GM12878 (cell line): ENCODE measurements around the gene TLE2. TPM values are rescaled to one million over a fixed set of nuclear protein-coding genes. Genes with fewer than 3 reads are reported as not detected.

Experiments used
- ATAC-seq: fragments of 200-7000 bp; cut with Tn5 transposase; 3 replicates; pipeline ENCODE4 v1.9.1; 2020; ENCODE audit warnings: mild to moderate bottlenecking, moderate library complexity
- BruUV-seq: library from RNA; stranded (reverse); fragments of 400-500 nt; replicated peaks from 2 replicates; lab custom pipeline; 2021; lab: Mats Ljungman, UMichigan
- CTCF ChIA-PET: fragments of 300-600 bp; sonication (Branson Sonifier 250); formaldehyde crosslinking; extraction: SDS; loops from one replicate; lab custom pipeline; 2021; ENCODE audit warnings: inconsistent platforms; lab: Yijun Ruan, JAX
- POLR2A ChIA-PET: fragments of 350-600 bp; formaldehyde crosslinking; extraction: SDS; loops from one replicate; lab custom pipeline; 2021; ENCODE audit warnings: inconsistent platforms; lab: Charles Lee
- RAD21 ChIA-PET: fragments of 300-600 bp; sonication (Branson Sonifier 250); formaldehyde crosslinking; loops from one replicate; lab custom pipeline; 2023; ENCODE audit warnings: antibody characterized with exemption; ENCODE audit not compliant: unreplicated experiment; lab: Charles Lee
- SMC1A ChIA-PET: fragments of 300-600 bp; sonication (Branson Sonifier 250); formaldehyde crosslinking; loops from one replicate; lab custom pipeline; 2023; ENCODE audit not compliant: unreplicated experiment, uncharacterized antibody; lab: Charles Lee
- DNase-seq: peaks from one replicate; pipeline ENCODE4 v3.0.0-alpha.2; 2011; ENCODE audit warnings: low read depth, low spot score
- FAIRE-seq: peaks from 3 replicates; lab custom pipeline; 2011; peaks lifted over from hg19 to GRCh38; lab: Jason Lieb, UNC
- H2AFZ ChIP-seq: 2 replicates; pipeline ENCODE4 v1.6.0; 2011; ENCODE audit warnings: low read depth, low read length, control low read depth; ENCODE audit not compliant: control insufficient read depth
- H3K27ac ChIP-seq: 2 replicates; pipeline ENCODE4 v1.5.1; 2011; ENCODE audit warnings: control low read depth; ENCODE audit not compliant: control insufficient read depth, insufficient read depth
- H3K27me3 ChIP-seq, 2 experiments: replicated peaks in 1 of 2; 2 replicates each; pipeline versions ENCODE4 v1.6.0 to v1.6.1; 2011; ENCODE audit warnings: low read length in 1 of 2; ENCODE audit not compliant: control insufficient read depth in 2 of 2, insufficient read depth in 2 of 2
- H3K36me3 ChIP-seq, 2 experiments: 2 replicates each; pipeline ENCODE4 v1.5.1; 2011; ENCODE audit warnings: low read length in 1 of 2; ENCODE audit not compliant: control insufficient read depth in 2 of 2, insufficient read depth in 2 of 2
- H3K4me1 ChIP-seq: 2 replicates; pipeline ENCODE4 v1.6.1; 2011; ENCODE audit warnings: mild to moderate bottlenecking, low read length, moderate library complexity, mixed read lengths; ENCODE audit not compliant: control insufficient read depth, insufficient read depth
- H3K4me2 ChIP-seq: 2 replicates; pipeline ENCODE4 v1.6.0; 2011; ENCODE audit warnings: control low read depth; ENCODE audit not compliant: control insufficient read depth, insufficient read depth
- H3K4me3 ChIP-seq: fragments of 200-600 bp; sonication (generic); 2 replicates; pipeline ENCODE4 v1.5.1; 2016
- H3K79me2 ChIP-seq: 2 replicates; pipeline ENCODE4 v1.6.0; 2011; ENCODE audit warnings: low read length; ENCODE audit not compliant: control insufficient read depth, insufficient read depth
- H3K9ac ChIP-seq: 2 replicates; pipeline ENCODE4 v1.8.0; 2011; ENCODE audit warnings: low read length, control low read depth, mixed read lengths; ENCODE audit not compliant: control insufficient read depth, insufficient read depth
- H3K9me3 ChIP-seq: replicated peaks from 3 replicates; pipeline ENCODE4 v1.5.1; 2011; ENCODE audit warnings: mild to moderate bottlenecking, low read length; ENCODE audit not compliant: control insufficient read depth, insufficient read depth
- H4K20me1 ChIP-seq: 2 replicates; pipeline ENCODE4 v1.6.0; 2011; ENCODE audit not compliant: control insufficient read depth, insufficient read depth
- CREB1 ChIP-seq: IDR thresholded peaks from 2 replicates; pipeline ENCODE4 v1.6.1; 2012; ENCODE audit warnings: low read depth, mild to moderate bottlenecking, inconsistent platforms
- CREM ChIP-seq: IDR thresholded peaks from 2 replicates; pipeline ENCODE4 v1.6.1; 2014; ENCODE audit warnings: antibody characterized with exemption, low read depth
- MYB ChIP-seq: fragments of 150-350 bp; IDR thresholded peaks from 2 replicates; pipeline ENCODE4 v1.6.1; 2014; ENCODE audit warnings: mild to moderate bottlenecking, low read depth, low read length, borderline replicate concordance
- PAX8 ChIP-seq: fragments of 450-650 bp; IDR thresholded peaks from 2 replicates; pipeline ENCODE4 v1.6.1; 2017; ENCODE audit warnings: mild to moderate bottlenecking, moderate library complexity
- RFX5 ChIP-seq: IDR thresholded peaks from 2 replicates; pipeline ENCODE4 v1.6.1; 2011; ENCODE audit warnings: low read depth, low read length, improper control_type of control experiment
- WGBS: methylation state at CpG from one replicate; pipeline ENCODE4 v1.1.6; 2016; ENCODE audit warnings: low lambda C conversion rate; ENCODE audit not compliant: insufficient replicate concordance, insufficient coverage; ENCODE audit errors: missing lambda C conversion rate; 5-methylcytosine and 5-hydroxymethylcytosine counted together
- in situ Hi-C: fragments of 300-500 bp; cut with MboI; formaldehyde crosslinking; loops from 9 replicates; pipeline ENCODE4 v1.14.3; 2018; ENCODE audit warnings: mixed read lengths
- intact Hi-C: fragments of 100-400 bp; cut with micrococcal nuclease; formaldehyde crosslinking; loops from one replicate; pipeline ENCODE4 v1.14.2; 2022; ENCODE audit not compliant: unreplicated experiment
- polyA plus RNA-seq, 11 experiments: library from polyadenylated mRNA; depleted of rRNA in 4 of 11; unstranded in 6 of 11; stranded (reverse) in 5 of 11; fragments of >200 nt; fragmentation: Nextera tagmentation in 4 of 11; fragmentation: Illumina TruSeq in 1 of 11; extraction: Ambion mirVana in 4 of 11; extraction: Trizol in 1 of 11; gene quantifications; 1 replicate in 1 of 11; 2 replicates in 10 of 11; pipeline versions ENCODE4 v1.2.1 to v1.2.3, GENCODE V29; 2011 to 2016; ENCODE audit warnings: inconsistent platforms in 2 of 11, missing spikeins in 2 of 11, low read depth in 1 of 11
- total RNA-seq, 4 experiments: library from RNA; depleted of rRNA in 3 of 4; stranded (reverse); fragments of >200 nt in 3 of 4; fragmentation: Illumina TruSeq in 1 of 4; extraction: Trizol in 1 of 4; gene quantifications; 2 replicates each; pipeline versions ENCODE4 v1.2.1 to v1.2.3, GENCODE V29; 2013 to 2021
- TF ChIP-seq, protein P1 (sequence below): IDR thresholded peaks from 2 replicates; pipeline ENCODE4 v1.6.1; 2011; ENCODE audit warnings: borderline replicate concordance, low read depth, mild to moderate bottlenecking, moderate library complexity, mixed read lengths, low read length; ENCODE audit not compliant: insufficient read depth; ENCODE audit errors: extremely low read length
- TF ChIP-seq, protein P2 (sequence below): fragments of 450-650 bp; IDR thresholded peaks from 2 replicates; pipeline ENCODE4 v1.6.1; 2017; ENCODE audit warnings: antibody characterized with exemption, mild to moderate bottlenecking, moderate library complexity
- TF ChIP-seq, protein P3 (sequence below): fragments of 450-650 bp; IDR thresholded peaks from 2 replicates; pipeline ENCODE4 v1.6.1; 2017; ENCODE audit warnings: mild to moderate bottlenecking, moderate library complexity

Gene TLE2
- total and polyA plus RNA-seq, 10 of the 15 experiments (the other 5 are each of a cell fraction or from before 2014, with no cell fraction given), result 0.05 to 0.21 (median 0.11) TPM; not detected in 5

DNA sequence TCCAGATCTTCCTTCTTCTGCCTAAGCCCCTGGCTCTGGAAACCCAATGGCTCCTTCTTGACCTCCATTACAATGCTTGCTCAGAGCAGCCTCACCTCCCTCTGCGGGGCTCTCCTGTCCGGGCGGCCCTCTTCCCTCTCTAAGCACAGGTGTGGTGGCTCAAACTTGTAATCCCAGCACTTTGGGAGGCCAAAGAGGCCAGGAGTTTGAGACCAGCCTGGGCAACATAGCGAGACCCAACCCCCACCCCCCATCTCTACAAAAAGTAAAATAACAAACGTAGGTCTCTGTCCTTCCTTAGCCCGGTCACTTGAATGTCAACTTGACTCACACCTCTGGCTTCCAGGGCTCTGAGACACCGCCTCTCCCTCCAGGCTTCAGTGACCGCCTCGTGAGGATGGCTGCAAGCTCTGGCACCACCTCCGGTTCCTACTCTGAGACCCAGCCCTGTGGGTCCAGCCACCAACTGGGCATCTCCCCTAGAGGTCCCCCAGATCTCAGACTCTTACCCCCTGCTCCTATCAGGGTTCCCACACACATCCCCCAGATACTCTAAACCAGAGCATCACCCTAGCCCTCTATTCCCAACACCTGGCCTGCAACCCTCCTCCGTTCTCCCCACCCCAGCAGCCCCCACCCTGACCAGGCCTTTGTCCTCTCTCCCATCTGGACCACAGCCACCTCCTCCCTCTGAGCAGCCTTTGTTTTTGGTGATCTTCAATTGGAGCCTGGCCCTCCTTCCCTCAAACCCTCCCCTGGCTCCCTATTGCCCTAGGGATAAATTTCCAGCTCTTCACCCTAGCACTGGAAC lies 4.7 kb upstream of the TLE2 start:
- ChIA-PET RAD21 (no interaction called here), CTCF (no interaction called here), SMC1A (interaction anchor here (1.1 kb wide), 1 partner anchor 29 kb away, joined by 3 read pairs; no protein-coding TSS in a partner anchor), POLR2A (no interaction called here)
- no peak overlapping the region for H3K4me3 ChIP-seq
- no peak overlapping the region for H3K27ac ChIP-seq
- no peaks in the 10 kb centered on the region for H3K36me3 ChIP-seq
- FAIRE-seq (no peak), DNase-seq (no peak), ATAC-seq (no peak)
- peaks cover 4 to 6% of the 10 kb centered on the region in 2 experiments for H3K27me3 ChIP-seq
- TF ChIP-seq CREB1 (no peak), MYB (no peak), PAX8 (no peak), RFX5 (no peak), CREM (no peak)
- TF ChIP-seq, protein P1, sequence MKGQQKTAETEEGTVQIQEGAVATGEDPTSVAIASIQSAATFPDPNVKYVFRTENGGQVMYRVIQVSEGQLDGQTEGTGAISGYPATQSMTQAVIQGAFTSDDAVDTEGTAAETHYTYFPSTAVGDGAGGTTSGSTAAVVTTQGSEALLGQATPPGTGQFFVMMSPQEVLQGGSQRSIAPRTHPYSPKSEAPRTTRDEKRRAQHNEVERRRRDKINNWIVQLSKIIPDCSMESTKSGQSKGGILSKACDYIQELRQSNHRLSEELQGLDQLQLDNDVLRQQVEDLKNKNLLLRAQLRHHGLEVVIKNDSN, result no peak
- TF ChIP-seq, protein P2, sequence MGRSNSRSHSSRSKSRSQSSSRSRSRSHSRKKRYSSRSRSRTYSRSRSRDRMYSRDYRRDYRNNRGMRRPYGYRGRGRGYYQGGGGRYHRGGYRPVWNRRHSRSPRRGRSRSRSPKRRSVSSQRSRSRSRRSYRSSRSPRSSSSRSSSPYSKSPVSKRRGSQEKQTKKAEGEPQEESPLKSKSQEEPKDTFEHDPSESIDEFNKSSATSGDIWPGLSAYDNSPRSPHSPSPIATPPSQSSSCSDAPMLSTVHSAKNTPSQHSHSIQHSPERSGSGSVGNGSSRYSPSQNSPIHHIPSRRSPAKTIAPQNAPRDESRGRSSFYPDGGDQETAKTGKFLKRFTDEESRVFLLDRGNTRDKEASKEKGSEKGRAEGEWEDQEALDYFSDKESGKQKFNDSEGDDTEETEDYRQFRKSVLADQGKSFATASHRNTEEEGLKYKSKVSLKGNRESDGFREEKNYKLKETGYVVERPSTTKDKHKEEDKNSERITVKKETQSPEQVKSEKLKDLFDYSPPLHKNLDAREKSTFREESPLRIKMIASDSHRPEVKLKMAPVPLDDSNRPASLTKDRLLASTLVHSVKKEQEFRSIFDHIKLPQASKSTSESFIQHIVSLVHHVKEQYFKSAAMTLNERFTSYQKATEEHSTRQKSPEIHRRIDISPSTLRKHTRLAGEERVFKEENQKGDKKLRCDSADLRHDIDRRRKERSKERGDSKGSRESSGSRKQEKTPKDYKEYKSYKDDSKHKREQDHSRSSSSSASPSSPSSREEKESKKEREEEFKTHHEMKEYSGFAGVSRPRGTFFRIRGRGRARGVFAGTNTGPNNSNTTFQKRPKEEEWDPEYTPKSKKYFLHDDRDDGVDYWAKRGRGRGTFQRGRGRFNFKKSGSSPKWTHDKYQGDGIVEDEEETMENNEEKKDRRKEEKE, result no peak
- TF ChIP-seq, protein P3, sequence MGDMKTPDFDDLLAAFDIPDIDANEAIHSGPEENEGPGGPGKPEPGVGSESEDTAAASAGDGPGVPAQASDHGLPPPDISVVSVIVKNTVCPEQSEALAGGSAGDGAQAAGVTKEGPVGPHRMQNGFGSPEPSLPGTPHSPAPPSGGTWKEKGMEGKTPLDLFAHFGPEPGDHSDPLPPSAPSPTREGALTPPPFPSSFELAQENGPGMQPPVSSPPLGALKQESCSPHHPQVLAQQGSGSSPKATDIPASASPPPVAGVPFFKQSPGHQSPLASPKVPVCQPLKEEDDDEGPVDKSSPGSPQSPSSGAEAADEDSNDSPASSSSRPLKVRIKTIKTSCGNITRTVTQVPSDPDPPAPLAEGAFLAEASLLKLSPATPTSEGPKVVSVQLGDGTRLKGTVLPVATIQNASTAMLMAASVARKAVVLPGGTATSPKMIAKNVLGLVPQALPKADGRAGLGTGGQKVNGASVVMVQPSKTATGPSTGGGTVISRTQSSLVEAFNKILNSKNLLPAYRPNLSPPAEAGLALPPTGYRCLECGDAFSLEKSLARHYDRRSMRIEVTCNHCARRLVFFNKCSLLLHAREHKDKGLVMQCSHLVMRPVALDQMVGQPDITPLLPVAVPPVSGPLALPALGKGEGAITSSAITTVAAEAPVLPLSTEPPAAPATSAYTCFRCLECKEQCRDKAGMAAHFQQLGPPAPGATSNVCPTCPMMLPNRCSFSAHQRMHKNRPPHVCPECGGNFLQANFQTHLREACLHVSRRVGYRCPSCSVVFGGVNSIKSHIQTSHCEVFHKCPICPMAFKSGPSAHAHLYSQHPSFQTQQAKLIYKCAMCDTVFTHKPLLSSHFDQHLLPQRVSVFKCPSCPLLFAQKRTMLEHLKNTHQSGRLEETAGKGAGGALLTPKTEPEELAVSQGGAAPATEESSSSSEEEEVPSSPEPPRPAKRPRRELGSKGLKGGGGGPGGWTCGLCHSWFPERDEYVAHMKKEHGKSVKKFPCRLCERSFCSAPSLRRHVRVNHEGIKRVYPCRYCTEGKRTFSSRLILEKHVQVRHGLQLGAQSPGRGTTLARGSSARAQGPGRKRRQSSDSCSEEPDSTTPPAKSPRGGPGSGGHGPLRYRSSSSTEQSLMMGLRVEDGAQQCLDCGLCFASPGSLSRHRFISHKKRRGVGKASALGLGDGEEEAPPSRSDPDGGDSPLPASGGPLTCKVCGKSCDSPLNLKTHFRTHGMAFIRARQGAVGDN, result no peak
- intact Hi-C loops (no loop called here), in situ Hi-C loops (no loop called here)
- WGBS, result 52% methylated on average over 11 of the region's 11 CpGs
- H3K4me2 ChIP-seq, result no peak overlapping the region
- no TSS peak for BruUV-seq
- H3K79me2 ChIP-seq, result no peaks in the 10 kb centered on the region
- no peak overlapping the region for H3K9ac ChIP-seq
- H3K4me1 ChIP-seq, result peaks cover 16% of the 10 kb centered on the region
- no peak overlapping the region for H2AFZ ChIP-seq
- H3K9me3 ChIP-seq, result no peaks in the 10 kb centered on the region
- no peaks in the 10 kb centered on the region for H4K20me1 ChIP-seq
